Measurements from ENCODE around the gene PAK3. TPM values are rescaled to one million over a fixed set of nuclear protein-coding genes. Genes with fewer than 3 reads are reported as not detected.

Gene PAK3
- total RNA-seq, 4 donors from 2014 or later, result 0.10 to 0.29 (median 0.26) TPM; not detected in 1

DNA sequence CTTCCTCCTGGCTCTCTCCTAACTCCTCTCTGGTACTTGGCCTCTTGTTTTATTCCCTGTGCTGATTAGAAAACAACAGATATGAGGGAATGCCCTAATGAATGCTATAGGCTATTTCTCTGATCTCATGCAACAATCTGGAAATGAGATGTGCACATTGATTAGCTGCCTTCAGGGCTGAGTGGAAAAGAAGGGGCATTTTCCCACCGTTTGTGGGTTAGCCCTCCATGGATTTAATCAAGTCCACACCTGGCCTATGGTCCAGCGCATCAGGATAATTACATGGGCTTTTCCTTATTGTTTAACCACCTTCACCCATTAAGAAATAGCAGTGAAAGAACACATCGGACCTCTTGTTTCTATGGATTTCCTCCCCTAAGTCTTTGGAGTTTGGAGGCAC is 104.3 kb downstream of the PAK3 start:
- DNase-seq (no peak), ATAC-seq (no peak)
- no peak overlapping the region for H3K4me3 ChIP-seq
- H3K27ac ChIP-seq, result no peak overlapping the region
- H3K27me3 ChIP-seq, result peaks cover 0 to 12% (median 0%) of the 10 kb centered on the region in 3 donors
- in situ Hi-C loops (cut with MboI; ENCODE audit: low sequenced_read_pairs in 4 of 4), result no loop called here
- H3K9me3 ChIP-seq, result no peaks in the 10 kb centered on the region
- intact Hi-C loops (cut with DNase I; ENCODE audit: low total_unique reads), result no loop called here
- no peaks in the 10 kb centered on the region for H3K4me1 ChIP-seq
- no peaks in the 10 kb centered on the region for H3K36me3 ChIP-seq
- TF ChIP-seq, protein P1, sequence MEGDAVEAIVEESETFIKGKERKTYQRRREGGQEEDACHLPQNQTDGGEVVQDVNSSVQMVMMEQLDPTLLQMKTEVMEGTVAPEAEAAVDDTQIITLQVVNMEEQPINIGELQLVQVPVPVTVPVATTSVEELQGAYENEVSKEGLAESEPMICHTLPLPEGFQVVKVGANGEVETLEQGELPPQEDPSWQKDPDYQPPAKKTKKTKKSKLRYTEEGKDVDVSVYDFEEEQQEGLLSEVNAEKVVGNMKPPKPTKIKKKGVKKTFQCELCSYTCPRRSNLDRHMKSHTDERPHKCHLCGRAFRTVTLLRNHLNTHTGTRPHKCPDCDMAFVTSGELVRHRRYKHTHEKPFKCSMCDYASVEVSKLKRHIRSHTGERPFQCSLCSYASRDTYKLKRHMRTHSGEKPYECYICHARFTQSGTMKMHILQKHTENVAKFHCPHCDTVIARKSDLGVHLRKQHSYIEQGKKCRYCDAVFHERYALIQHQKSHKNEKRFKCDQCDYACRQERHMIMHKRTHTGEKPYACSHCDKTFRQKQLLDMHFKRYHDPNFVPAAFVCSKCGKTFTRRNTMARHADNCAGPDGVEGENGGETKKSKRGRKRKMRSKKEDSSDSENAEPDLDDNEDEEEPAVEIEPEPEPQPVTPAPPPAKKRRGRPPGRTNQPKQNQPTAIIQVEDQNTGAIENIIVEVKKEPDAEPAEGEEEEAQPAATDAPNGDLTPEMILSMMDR (IDR thresholded peaks at IDR 0.05 in 4 of 5, conservative IDR thresholded peaks at IDR 0.05 in 1 of 5), result no peak
- TF ChIP-seq POLR2A (IDR thresholded peaks at IDR 0.05), result no peak

DNA sequence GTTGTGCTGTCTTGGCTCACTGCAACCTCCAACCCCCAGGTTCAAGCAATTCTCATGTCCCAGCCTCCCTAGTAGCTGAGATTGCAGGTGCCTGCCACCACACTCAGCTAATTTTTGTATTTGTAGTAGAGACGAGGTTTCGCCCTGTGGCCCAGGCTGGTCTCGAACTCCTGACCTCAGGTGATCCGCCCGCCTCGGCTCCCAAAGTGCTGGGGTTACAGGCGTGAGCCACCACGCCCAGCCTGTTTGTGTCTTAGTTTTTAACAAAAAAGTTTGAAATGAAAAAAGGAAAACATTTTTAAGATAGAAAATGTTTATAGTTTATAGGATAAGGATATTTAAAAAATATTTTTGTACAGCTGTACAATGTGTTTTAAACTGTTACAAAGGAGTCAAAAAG is 111.9 kb downstream of the PAK3 start:
- H3K27me3 ChIP-seq, result peaks cover 0 to 3% (median 0%) of the 10 kb centered on the region in 3 donors
- in situ Hi-C loops (cut with MboI; ENCODE audit: low sequenced_read_pairs in 4 of 4), result no loop called here
- ATAC-seq, result no peak

DNA sequence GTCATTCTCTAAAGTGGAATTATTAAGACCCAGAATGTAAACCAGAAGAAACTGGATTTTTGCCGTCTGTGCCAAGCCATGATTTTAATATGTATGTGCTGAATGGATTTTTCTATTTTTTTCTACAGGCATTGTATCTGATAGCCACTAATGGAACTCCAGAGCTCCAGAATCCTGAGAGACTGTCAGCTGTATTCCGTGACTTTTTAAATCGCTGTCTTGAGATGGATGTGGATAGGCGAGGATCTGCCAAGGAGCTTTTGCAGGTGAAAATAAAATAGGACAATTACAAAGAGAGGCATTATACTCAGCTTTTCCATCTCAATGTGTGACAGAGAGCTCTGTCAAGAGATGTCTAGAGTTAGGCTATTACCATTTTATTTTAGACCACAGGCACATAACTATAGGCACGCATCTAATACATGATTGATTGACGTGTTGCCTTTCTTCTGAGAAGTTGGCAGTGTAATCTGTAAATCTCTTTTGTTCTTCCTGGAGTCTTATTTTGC is 120.4 kb downstream of the PAK3 start:
- intact Hi-C loops (cut with DNase I; ENCODE audit: low total_unique reads), result no loop called here
- Histone ChIP-seq H3K9me3 (no peaks in the 10 kb centered on the region), H3K27me3 (no peaks in the 10 kb centered on the region), H3K36me3 (no peaks in the 10 kb centered on the region), H3K4me3 (no peak overlapping the region), H3K4me1 (no peaks in the 10 kb centered on the region), H3K27ac (no peak overlapping the region)
- no peak for ATAC-seq
- in situ Hi-C loops (cut with MboI; ENCODE audit: low sequenced_read_pairs in 4 of 4), result no loop called here
- TF ChIP-seq, protein P1 (IDR thresholded peaks at IDR 0.05 in 4 of 5, conservative IDR thresholded peaks at IDR 0.05 in 1 of 5), result no peak
- TF ChIP-seq POLR2A (IDR thresholded peaks at IDR 0.05), result no peak
- no peak for DNase-seq

More for the DNA sequence above, 111.9 kb downstream of the PAK3 start:
- Histone ChIP-seq H3K36me3 (no peaks in the 10 kb centered on the region), H3K4me3 (no peak overlapping the region), H3K4me1 (no peaks in the 10 kb centered on the region), H3K27ac (no peak overlapping the region), H3K9me3 (no peaks in the 10 kb centered on the region)
- no peak for TF ChIP-seq POLR2A (IDR thresholded peaks at IDR 0.05)
- TF ChIP-seq, protein P1 (IDR thresholded peaks at IDR 0.05 in 4 of 5, conservative IDR thresholded peaks at IDR 0.05 in 1 of 5), result no peak
- no peak for DNase-seq
- intact Hi-C loops (cut with DNase I; ENCODE audit: low total_unique reads), result no loop called here

DNA sequence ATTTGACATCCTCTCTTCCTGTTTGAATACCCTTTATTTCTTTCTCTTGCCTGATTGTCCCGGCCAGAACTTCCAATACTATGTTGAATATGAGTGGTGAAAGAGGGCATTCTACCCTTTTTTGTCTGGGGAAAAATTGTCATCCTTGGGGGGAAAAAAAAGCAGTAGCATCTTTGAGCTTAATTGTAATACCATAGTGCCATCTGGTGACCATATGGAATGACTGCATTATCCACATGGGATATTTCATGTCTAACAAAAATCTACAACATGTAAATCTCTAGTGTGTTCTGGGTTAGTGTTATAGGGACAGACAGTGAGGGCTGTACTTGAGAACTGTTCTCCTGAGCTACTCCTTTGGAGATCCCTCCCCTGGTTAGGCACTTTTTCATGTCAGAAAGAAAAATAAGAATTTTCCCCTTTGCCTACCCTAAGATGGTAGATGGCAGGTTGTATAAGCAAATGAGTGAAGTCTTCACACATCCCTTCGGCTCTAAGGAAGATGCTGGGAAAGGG is 148.3 kb downstream of the PAK3 start:
- in situ Hi-C loops (cut with MboI; ENCODE audit: low sequenced_read_pairs in 4 of 4), result no loop called here

More for the DNA sequence above, 148.3 kb downstream of the PAK3 start:
- TF ChIP-seq, protein P1 (IDR thresholded peaks at IDR 0.05 in 4 of 5, conservative IDR thresholded peaks at IDR 0.05 in 1 of 5), result no peak
- TF ChIP-seq POLR2A (IDR thresholded peaks at IDR 0.05), result no peak
- no peak for DNase-seq
- intact Hi-C loops (cut with DNase I; ENCODE audit: low total_unique reads), result no loop called here
- H3K27ac ChIP-seq, result no peak overlapping the region
- no peaks in the 10 kb centered on the region for H3K4me1 ChIP-seq
- no peaks in the 10 kb centered on the region for H3K9me3 ChIP-seq
- no peaks in the 10 kb centered on the region for H3K36me3 ChIP-seq
- no peak overlapping the region for H3K4me3 ChIP-seq
- ATAC-seq, result no peak
- H3K27me3 ChIP-seq, result peaks cover 0 to 8% (median 0%) of the 10 kb centered on the region in 3 donors

All from gastrocnemius medialis (tissue), 4 donors.